HG02610 (cell line): ENCODE results near the gene RDH16.
"Not testable (repeated sequence)": the region's sequence is repeated elsewhere in the genome, so short reads cannot be mapped to it uniquely, and the experiment has no call there.

ENCODE experiments used
- ATAC-seq: cut with Tn5 transposase; IDR thresholded peaks from one replicate; pipeline ENCODE4 v1.9.1; 2021; ENCODE audit warnings: mild to moderate bottlenecking, moderate library complexity; ENCODE audit not compliant: unreplicated experiment

The RDH16 gene

GRCh38 chr12:56927281-56927680 is 30.1 kb downstream of the RDH16 start:
- ATAC-seq: no peak

- ATAC-seq: no peak
Observed at GRCh38 chr12:56922031-56922430, 35.4 kb downstream of the RDH16 start.

GRCh38 chr12:56921346-56921745 is 36.1 kb downstream of the RDH16 start:
- no peak for ATAC-seq

GRCh38 chr12:56918139-56918538 is 39.3 kb downstream of the RDH16 start:
- not testable (repeated sequence) for ATAC-seq

GRCh38 chr12:56916996-56917333 is 40.4 kb downstream of the RDH16 start:
- no peak for ATAC-seq

GRCh38 chr12:56916296-56916995 is 41.0 kb downstream of the RDH16 start:
- no peak for ATAC-seq

GRCh38 chr12:56914724-56915123 is 42.7 kb downstream of the RDH16 start:
- no peak for ATAC-seq

GRCh38 chr12:56914256-56914655 is 43.2 kb downstream of the RDH16 start:
- ATAC-seq: no peak

GRCh38 chr12:56909403-56909802 is 48.0 kb downstream of the RDH16 start:
- ATAC-seq: not testable (repeated sequence)

- no peak for ATAC-seq
Observed at GRCh38 chr12:56908136-56908535, 49.3 kb downstream of the RDH16 start.

GRCh38 chr12:56905852-56906251 is 51.6 kb downstream of the RDH16 start:
- no peak for ATAC-seq

GRCh38 chr12:56903374-56903773 is 54.0 kb downstream of the RDH16 start:
- no peak for ATAC-seq
